ENCODE measurements around the gene FOXO6. TPM values are rescaled to one million over a fixed set of nuclear protein-coding genes. Genes with fewer than 3 reads are reported as not detected.

The FOXO6 gene
- total and polyA plus RNA-seq, 2 donors (not counting 1 experiment from before 2014, with no cell fraction given) = 0.06 to 0.15 TPM

GRCh38 chr1:41353744-41354143 is 7.5 kb upstream of the FOXO6 start:
- H3K27me3 Mint-ChIP-seq = peaks cover 24% of the 10 kb centered on the region
- ChIA-PET CTCF (interaction anchor here (0.8 kb wide), 1 partner anchor 11 kb away, joined by 3 read pairs; no protein-coding TSS in a partner anchor), POLR2A (no interaction called here)
- no peaks in the 10 kb centered on the region for H3K36me3 ChIP-seq (replicated peaks in 1 of 2; ENCODE audit: control extremely low read depth in 1 of 2, control insufficient read depth in 1 of 2, extremely low read depth in 1 of 2, insufficient read depth in 2 of 2, low read length in 1 of 2)
- no peaks in the 10 kb centered on the region for H3K79me2 ChIP-seq (ENCODE audit: control insufficient read depth, insufficient read depth, low read length)
- 45% methylated on average over 6 of the region's 9 CpGs for WGBS (ENCODE audit: insufficient coverage)
- H3K4me3 Mint-ChIP-seq = no peak overlapping the region
- peaks cover 0 to 5% of the 10 kb centered on the region in 2 donors for H3K4me1 ChIP-seq (ENCODE audit: control insufficient read depth in 2 of 2, insufficient read depth in 2 of 2, low read length in 2 of 2)
- H4K20me1 ChIP-seq (ENCODE audit: control insufficient read depth, insufficient read depth, low read length, poor library complexity, severe bottlenecking) = no peaks in the 10 kb centered on the region
- peaks cover 3% of the 10 kb centered on the region for H3K4me1 Mint-ChIP-seq
- no peaks in the 10 kb centered on the region for H3K9me3 Mint-ChIP-seq (ENCODE audit: insufficient read depth)
- no peak overlapping the region for H3K27ac Mint-ChIP-seq
- H3K9ac ChIP-seq (ENCODE audit: low read length) = no peak overlapping the region
- TF ChIP-seq EZH2 (IDR thresholded peaks at IDR 0.05; ENCODE audit: borderline replicate concordance, insufficient read depth, low read depth, low read length, poor library complexity, severe bottlenecking) = no peak
- H2AFZ ChIP-seq (ENCODE audit: insufficient read depth, low read depth, low read length, poor library complexity, severe bottlenecking) = no peak overlapping the region
- intact Hi-C loops (cut with micrococcal nuclease) = no loop called here
- no peak overlapping the region for H3K27ac ChIP-seq (ENCODE audit: low read length in 2 of 2)
- H3K4me2 ChIP-seq (replicated peaks; ENCODE audit: low read depth, low read length, poor library complexity, severe bottlenecking) = no peak overlapping the region
- H3K4me3 ChIP-seq (ENCODE audit: control extremely low read depth in 1 of 5, extremely low read depth in 1 of 5, insufficient read depth in 1 of 5, low read depth in 2 of 5, low read length in 4 of 5) = no peak overlapping the region
- ATAC-seq (ENCODE audit: low read depth) = no peak
- H3K9me3 ChIP-seq (ENCODE audit: control extremely low read depth in 1 of 3, control insufficient read depth in 2 of 3, insufficient read depth in 1 of 3, low read length in 2 of 3) = peaks cover 0 to 2% (median 0%) of the 10 kb centered on the region in 3 donors
- DNase-seq = no peak
- H3K27me3 ChIP-seq (replicated peaks in 1 of 4; ENCODE audit: control extremely low read depth in 1 of 4, control insufficient read depth in 3 of 4, insufficient read depth in 4 of 4, low read length in 3 of 4) = peaks cover 0 to 26% (median 8%) of the 10 kb centered on the region in 4 experiments

- H3K27ac Mint-ChIP-seq = no peak overlapping the region
- no peaks in the 10 kb centered on the region for H3K9me3 Mint-ChIP-seq (ENCODE audit: insufficient read depth)
- TF ChIP-seq EZH2 (IDR thresholded peaks at IDR 0.05; ENCODE audit: borderline replicate concordance, insufficient read depth, low read depth, low read length, poor library complexity, severe bottlenecking) = no peak
- no peak for TF ChIP-seq CTCF (IDR thresholded peaks at IDR 0.05)
- Histone ChIP-seq H4K20me1 (ENCODE audit: control insufficient read depth, insufficient read depth, low read length, poor library complexity, severe bottlenecking) (no peaks in the 10 kb centered on the region), H3K4me1 (ENCODE audit: control insufficient read depth in 2 of 2, insufficient read depth in 2 of 2, low read length in 2 of 2) (peaks cover 0 to 5% of the 10 kb centered on the region in 2 donors), H3K4me3 (ENCODE audit: control extremely low read depth in 1 of 5, extremely low read depth in 1 of 5, insufficient read depth in 1 of 5, low read depth in 2 of 5, low read length in 4 of 5) (no peak overlapping the region), H3K27me3 (replicated peaks in 1 of 4; ENCODE audit: control extremely low read depth in 1 of 4, control insufficient read depth in 3 of 4, insufficient read depth in 4 of 4, low read length in 3 of 4) (peaks cover 0 to 33% (median 9%) of the 10 kb centered on the region in 4 experiments), H3K27ac (ENCODE audit: low read length in 2 of 2) (no peak overlapping the region), H3K4me2 (replicated peaks; ENCODE audit: low read depth, low read length, poor library complexity, severe bottlenecking) (no peak overlapping the region), H3K36me3 (replicated peaks in 1 of 2; ENCODE audit: control extremely low read depth in 1 of 2, control insufficient read depth in 1 of 2, extremely low read depth in 1 of 2, insufficient read depth in 2 of 2, low read length in 1 of 2) (no peaks in the 10 kb centered on the region), H2AFZ (ENCODE audit: insufficient read depth, low read depth, low read length, poor library complexity, severe bottlenecking) (no peak overlapping the region), H3K79me2 (ENCODE audit: control insufficient read depth, insufficient read depth, low read length) (no peaks in the 10 kb centered on the region), H3K9me3 (ENCODE audit: control extremely low read depth in 1 of 3, control insufficient read depth in 2 of 3, insufficient read depth in 1 of 3, low read length in 2 of 3) (peaks cover 0 to 2% (median 0%) of the 10 kb centered on the region in 3 donors), H3K9ac (ENCODE audit: low read length) (no peak overlapping the region)
- CTCF ChIA-PET = interaction anchor here (1.0 kb wide), 1 partner anchor 70 kb away, joined by 3 read pairs; no protein-coding TSS in a partner anchor
- no peak overlapping the region for H3K4me3 Mint-ChIP-seq
- no CpG with 5 or more reads among the region's 3 CpGs for WGBS (ENCODE audit: insufficient coverage)
- peaks cover 22% of the 10 kb centered on the region for H3K27me3 Mint-ChIP-seq
- H3K4me1 Mint-ChIP-seq = peaks cover 3% of the 10 kb centered on the region
- no peak for DNase-seq
- POLR2A ChIA-PET = no interaction called here
- no peak for ATAC-seq (ENCODE audit: low read depth)
- intact Hi-C loops (cut with micrococcal nuclease) = no loop called here
Observed at GRCh38 chr1:41354956-41355355, 6.3 kb upstream of the FOXO6 start.

All from B cell (primary cell).